Loucy (cell line): ENCODE measurements around the gene SSB.

Experiments used
- EZH2phosphoT487 ChIP-seq: fragments of 200-600 bp; IDR thresholded peaks from 2 replicates; pipeline ENCODE4 v1.6.1; 2018; ENCODE audit warnings: antibody characterized with exemption, mild to moderate bottlenecking, moderate library complexity, borderline replicate concordance
- TF ChIP-seq, protein P1 (sequence below): fragments of 200-600 bp; sonication (generic); conservative IDR thresholded peaks from 2 replicates; pipeline ENCODE4 v1.5.1; 2014; ENCODE audit warnings: mild to moderate bottlenecking, antibody characterized with exemption, low read length

DNA sequence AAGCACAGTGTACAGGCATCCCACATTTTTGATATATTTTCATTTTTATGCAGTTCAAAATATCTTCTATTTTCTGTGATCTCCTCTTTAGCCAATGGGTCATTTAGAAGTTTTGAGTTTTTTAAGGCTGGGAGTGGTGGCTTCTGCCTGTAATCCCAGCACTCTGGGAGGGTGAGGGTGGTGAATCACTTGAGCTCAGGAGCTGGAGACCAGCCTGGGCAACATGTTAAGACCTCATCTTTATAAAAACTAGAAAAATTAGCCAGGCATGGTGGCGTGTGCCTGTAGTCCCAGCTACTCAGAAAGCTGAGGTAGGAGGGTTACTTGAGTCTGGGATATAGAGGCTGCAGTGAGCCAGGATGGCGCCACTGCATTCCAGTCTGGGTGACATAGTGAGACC lies 46.3 kb downstream of the SSB start:
- TF ChIP-seq, protein P1, sequence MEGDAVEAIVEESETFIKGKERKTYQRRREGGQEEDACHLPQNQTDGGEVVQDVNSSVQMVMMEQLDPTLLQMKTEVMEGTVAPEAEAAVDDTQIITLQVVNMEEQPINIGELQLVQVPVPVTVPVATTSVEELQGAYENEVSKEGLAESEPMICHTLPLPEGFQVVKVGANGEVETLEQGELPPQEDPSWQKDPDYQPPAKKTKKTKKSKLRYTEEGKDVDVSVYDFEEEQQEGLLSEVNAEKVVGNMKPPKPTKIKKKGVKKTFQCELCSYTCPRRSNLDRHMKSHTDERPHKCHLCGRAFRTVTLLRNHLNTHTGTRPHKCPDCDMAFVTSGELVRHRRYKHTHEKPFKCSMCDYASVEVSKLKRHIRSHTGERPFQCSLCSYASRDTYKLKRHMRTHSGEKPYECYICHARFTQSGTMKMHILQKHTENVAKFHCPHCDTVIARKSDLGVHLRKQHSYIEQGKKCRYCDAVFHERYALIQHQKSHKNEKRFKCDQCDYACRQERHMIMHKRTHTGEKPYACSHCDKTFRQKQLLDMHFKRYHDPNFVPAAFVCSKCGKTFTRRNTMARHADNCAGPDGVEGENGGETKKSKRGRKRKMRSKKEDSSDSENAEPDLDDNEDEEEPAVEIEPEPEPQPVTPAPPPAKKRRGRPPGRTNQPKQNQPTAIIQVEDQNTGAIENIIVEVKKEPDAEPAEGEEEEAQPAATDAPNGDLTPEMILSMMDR: no peak
- TF ChIP-seq EZH2phosphoT487: no peak
